Progenitor cell of endocrine pancreas (in vitro differentiated cells): ENCODE measurements around the gene SART1. TPM values are rescaled to one million over a fixed set of nuclear protein-coding genes. Genes with fewer than 3 reads are reported as not detected.
"Not testable (repeated sequence)": the region's sequence is repeated elsewhere in the genome, so short reads cannot be mapped to it uniquely, and the experiment has no call there.

Experiments used
- DNase-seq: peaks from one replicate; pipeline ENCODE4 v3.0.0; 2021; ENCODE audit warnings: low spot score; ENCODE audit not compliant: unreplicated experiment
- H3K27ac Mint-ChIP-seq: 2 replicates; pipeline ENCODE4 v1.8.0; 2021; ENCODE audit warnings: mild to moderate bottlenecking, moderate library complexity, mixed read lengths
- H3K27me3 Mint-ChIP-seq: 2 replicates; pipeline ENCODE4 v1.8.0; 2021; ENCODE audit warnings: mixed read lengths
- H3K36me3 Mint-ChIP-seq: 2 replicates; pipeline ENCODE4 v1.8.0; 2022; ENCODE audit warnings: mixed read lengths; ENCODE audit not compliant: insufficient read depth
- H3K4me1 Mint-ChIP-seq: 2 replicates; pipeline ENCODE4 v1.8.0; 2021; ENCODE audit warnings: low read depth, mixed read lengths
- H3K4me3 Mint-ChIP-seq: 2 replicates; pipeline ENCODE4 v1.8.0; 2021; ENCODE audit warnings: low read depth, mild to moderate bottlenecking, moderate library complexity, mixed read lengths
- H3K9me3 Mint-ChIP-seq: 2 replicates; pipeline ENCODE4 v1.8.0; 2021; ENCODE audit warnings: low read depth, mixed read lengths
- total RNA-seq: library from RNA; stranded (reverse); gene quantifications from 2 replicates; pipeline ENCODE4 v1.2.1, GENCODE V29; 2021
- TF ChIP-seq, protein P1 (sequence below): fragments of 200-600 bp; sonication (generic); IDR thresholded peaks from one replicate; pipeline ENCODE4 v1.5.0; 2021; ENCODE audit warnings: antibody characterized with exemption, mild to moderate bottlenecking; ENCODE audit not compliant: unreplicated experiment

The SART1 gene
- total RNA-seq, 1 donor from 2014 or later: 53.1 TPM

- no peak for DNase-seq
- TF ChIP-seq, protein P1, sequence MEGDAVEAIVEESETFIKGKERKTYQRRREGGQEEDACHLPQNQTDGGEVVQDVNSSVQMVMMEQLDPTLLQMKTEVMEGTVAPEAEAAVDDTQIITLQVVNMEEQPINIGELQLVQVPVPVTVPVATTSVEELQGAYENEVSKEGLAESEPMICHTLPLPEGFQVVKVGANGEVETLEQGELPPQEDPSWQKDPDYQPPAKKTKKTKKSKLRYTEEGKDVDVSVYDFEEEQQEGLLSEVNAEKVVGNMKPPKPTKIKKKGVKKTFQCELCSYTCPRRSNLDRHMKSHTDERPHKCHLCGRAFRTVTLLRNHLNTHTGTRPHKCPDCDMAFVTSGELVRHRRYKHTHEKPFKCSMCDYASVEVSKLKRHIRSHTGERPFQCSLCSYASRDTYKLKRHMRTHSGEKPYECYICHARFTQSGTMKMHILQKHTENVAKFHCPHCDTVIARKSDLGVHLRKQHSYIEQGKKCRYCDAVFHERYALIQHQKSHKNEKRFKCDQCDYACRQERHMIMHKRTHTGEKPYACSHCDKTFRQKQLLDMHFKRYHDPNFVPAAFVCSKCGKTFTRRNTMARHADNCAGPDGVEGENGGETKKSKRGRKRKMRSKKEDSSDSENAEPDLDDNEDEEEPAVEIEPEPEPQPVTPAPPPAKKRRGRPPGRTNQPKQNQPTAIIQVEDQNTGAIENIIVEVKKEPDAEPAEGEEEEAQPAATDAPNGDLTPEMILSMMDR: no peak
- Mint-ChIP-seq H3K9me3 (no peaks in the 10 kb centered on the region), H3K4me3 (no peak overlapping the region), H3K27me3 (peaks cover 6% of the 10 kb centered on the region), H3K36me3 (no peaks in the 10 kb centered on the region), H3K27ac (no peak overlapping the region), H3K4me1 (peaks cover 4% of the 10 kb centered on the region)
These were observed 13.9 kb upstream of the SART1 start for GRCh38 chr11:65947603-65948125.

GRCh38 chr11:65950711-65951110 lies 10.8 kb upstream of the SART1 start:
- H3K36me3 Mint-ChIP-seq, H3K27ac Mint-ChIP-seq, H3K27me3 Mint-ChIP-seq, H3K9me3 Mint-ChIP-seq, DNase-seq, H3K4me1 Mint-ChIP-seq, H3K4me3 Mint-ChIP-seq: not testable (repeated sequence)

GRCh38 chr11:65951641-65952040 lies 9.9 kb upstream of the SART1 start:
- H3K9me3 Mint-ChIP-seq, H3K4me3 Mint-ChIP-seq, DNase-seq, H3K27me3 Mint-ChIP-seq, H3K36me3 Mint-ChIP-seq, H3K27ac Mint-ChIP-seq, H3K4me1 Mint-ChIP-seq: not testable (repeated sequence)

- Mint-ChIP-seq H3K9me3 (no peaks in the 10 kb centered on the region), H3K27me3 (peaks cover 6% of the 10 kb centered on the region), H3K27ac (no peak overlapping the region), H3K4me3 (no peak overlapping the region), H3K36me3 (no peaks in the 10 kb centered on the region), H3K4me1 (peaks cover 4% of the 10 kb centered on the region)
- TF ChIP-seq, protein P1: no peak
- DNase-seq: no peak
These were observed 9.4 kb upstream of the SART1 start for GRCh38 chr11:65952052-65952521.

DNA sequence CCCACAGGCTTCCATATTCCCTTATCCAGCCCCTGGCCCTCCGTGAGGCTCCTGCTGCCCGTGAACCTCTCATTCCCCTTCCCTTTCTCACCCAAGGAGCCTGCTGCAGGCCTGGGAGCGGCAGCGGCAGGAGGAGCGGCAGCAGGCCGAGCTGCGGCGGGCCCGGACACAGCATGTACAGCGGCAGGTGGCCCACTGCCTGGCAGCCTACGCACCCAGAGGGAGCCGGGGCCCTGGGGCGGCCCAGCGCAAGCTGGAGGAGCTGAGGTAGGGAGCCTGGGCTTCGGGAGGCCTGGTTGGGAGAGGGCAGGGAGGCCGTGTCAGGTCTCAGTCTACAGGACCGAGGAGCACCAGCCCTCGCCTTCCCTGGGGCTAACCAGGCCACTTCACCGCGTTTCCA lies 8.1 kb upstream of the SART1 start:
- no peak for DNase-seq
- peaks cover 4% of the 10 kb centered on the region for H3K4me1 Mint-ChIP-seq
- TF ChIP-seq, protein P1: no peak
- no peaks in the 10 kb centered on the region for H3K27me3 Mint-ChIP-seq
- no peak overlapping the region for H3K4me3 Mint-ChIP-seq
- H3K36me3 Mint-ChIP-seq: no peaks in the 10 kb centered on the region
- no peak overlapping the region for H3K27ac Mint-ChIP-seq
- no peaks in the 10 kb centered on the region for H3K9me3 Mint-ChIP-seq

DNA sequence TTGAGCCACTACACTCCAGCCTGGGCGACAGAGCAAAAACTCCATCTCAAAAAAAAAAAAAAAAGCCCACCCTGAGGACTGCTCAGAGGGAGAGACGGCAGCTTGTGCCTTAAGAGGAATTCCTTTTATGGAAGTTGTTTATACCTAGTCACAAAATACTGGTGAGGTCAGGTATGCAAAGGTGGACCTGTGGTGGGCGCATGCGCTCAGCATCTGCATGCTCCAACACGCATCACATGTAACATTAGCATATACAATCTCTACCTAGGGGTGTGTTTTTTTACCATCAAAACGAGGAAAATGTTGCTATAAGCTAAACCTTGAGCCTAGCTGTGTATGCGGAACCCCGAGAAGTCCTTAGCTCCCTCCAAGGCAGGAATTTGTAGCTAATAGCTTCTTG lies 6.8 kb upstream of the SART1 start:
- peaks cover 4% of the 10 kb centered on the region for H3K4me1 Mint-ChIP-seq
- no peak overlapping the region for H3K27ac Mint-ChIP-seq
- no peak for DNase-seq
- TF ChIP-seq, protein P1: no peak
- no peaks in the 10 kb centered on the region for H3K36me3 Mint-ChIP-seq
- no peaks in the 10 kb centered on the region for H3K9me3 Mint-ChIP-seq
- H3K27me3 Mint-ChIP-seq: no peaks in the 10 kb centered on the region
- no peak overlapping the region for H3K4me3 Mint-ChIP-seq
